ENCODE results near the gene DHX57. TPM values are rescaled to one million over a fixed set of nuclear protein-coding genes. Genes with fewer than 3 reads are reported as not detected.

Gene DHX57
- total and polyA plus RNA-seq, 2 donors (not counting 3 experiments of a cell fraction or from before 2014, with no cell fraction given) = 8.7 to 28.2 TPM

DNA sequence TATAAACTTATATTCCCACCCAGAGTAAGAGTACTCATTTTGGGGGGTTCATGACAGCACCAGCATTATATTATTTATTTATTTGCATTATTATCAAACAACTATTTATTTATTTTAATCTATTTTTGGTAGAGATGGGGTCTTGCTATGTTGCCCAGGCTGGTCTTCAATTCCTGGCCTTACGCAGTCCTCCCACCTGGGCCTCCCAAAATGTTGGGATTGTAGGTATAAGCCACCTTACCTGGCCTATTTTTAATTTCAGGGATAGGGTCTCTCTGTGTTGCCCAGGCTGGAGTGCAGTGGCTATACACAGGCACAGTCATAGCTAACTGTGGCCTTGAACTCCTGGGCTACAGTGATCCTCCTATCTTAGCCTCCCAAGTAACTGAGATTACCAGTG lies 67.1 kb downstream of the DHX57 start:
- ChIA-PET POLR2A (interaction anchor here (0.6 kb wide), 1 partner anchor 8 kb away, joined by 4 read pairs; no protein-coding TSS in a partner anchor), CTCF (no interaction called here)
- H3K9me3 ChIP-seq (replicated peaks; ENCODE audit: control insufficient read depth, insufficient read depth, low read length) = no peaks in the 10 kb centered on the region
- no peak overlapping the region for H3K9ac ChIP-seq (replicated peaks; ENCODE audit: extremely low read depth, insufficient read depth, low read length)
- H3K27me3 ChIP-seq (ENCODE audit: control insufficient read depth in 2 of 2, insufficient read depth in 2 of 2, low read length in 2 of 2) = no peaks in the 10 kb centered on the region
- peaks cover 3 to 11% of the 10 kb centered on the region in 2 experiments for H3K36me3 ChIP-seq (ENCODE audit: control insufficient read depth in 2 of 2, extremely low read depth in 1 of 2, insufficient read depth in 2 of 2, low read length in 2 of 2)
- H2AFZ ChIP-seq (ENCODE audit: low read depth, low read length) = no peak overlapping the region
- BruUV-seq (replicated peaks) = no TSS peak
- no peak overlapping the region for H3K4me3 ChIP-seq (replicated peaks in 1 of 3; ENCODE audit: insufficient read depth in 1 of 3, low read depth in 1 of 3, low read length in 3 of 3)
- FAIRE-seq (no peak), DNase-seq (ENCODE audit: low read depth, low spot score) (no peak)
- intact Hi-C loops (cut with micrococcal nuclease) (no loop called here), dilution Hi-C loops (cut with MboI; ENCODE audit: extremely low pct_ligation_motif_present, low sequenced_read_pairs) (no loop called here)
- no peaks in the 10 kb centered on the region for H3K79me2 ChIP-seq (ENCODE audit: control insufficient read depth, insufficient read depth, low read length)
- no peak overlapping the region for H3K4me2 ChIP-seq (ENCODE audit: insufficient read depth, low read length)
- no peak overlapping the region for H3K27ac ChIP-seq (ENCODE audit: insufficient read depth, low read depth, low read length)
- H3K4me1 ChIP-seq (ENCODE audit: control insufficient read depth, extremely low read depth, insufficient read depth, low read length) = no peaks in the 10 kb centered on the region
- TF ChIP-seq EZH2 (IDR thresholded peaks at IDR 0.05; ENCODE audit: borderline replicate concordance, low read depth, low read length, severe bottlenecking) (no peak), CTCF (IDR thresholded peaks at IDR 0.05; ENCODE audit: extremely low read depth in 1 of 2, insufficient read depth in 1 of 2, low read depth in 1 of 2, low read length in 2 of 2) (no peak), MYC (IDR thresholded peaks at IDR 0.05; ENCODE audit: low read depth, low read length) (no peak), JUN (IDR thresholded peaks at IDR 0.05; ENCODE audit: borderline replicate concordance, insufficient read depth, insufficient read length, low read depth) (no peak), POLR2A (IDR thresholded peaks at IDR 0.05; ENCODE audit: low read depth, low read length) (no peak), POLR2AphosphoS5 (IDR thresholded peaks at IDR 0.05; ENCODE audit: insufficient read depth, low read depth, low read length) (no peak), FOS (IDR thresholded peaks at IDR 0.05; ENCODE audit: borderline replicate concordance, insufficient read depth, low read length) (no peak)
- TF ChIP-seq, protein P1, sequence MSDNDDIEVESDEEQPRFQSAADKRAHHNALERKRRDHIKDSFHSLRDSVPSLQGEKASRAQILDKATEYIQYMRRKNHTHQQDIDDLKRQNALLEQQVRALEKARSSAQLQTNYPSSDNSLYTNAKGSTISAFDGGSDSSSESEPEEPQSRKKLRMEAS (IDR thresholded peaks at IDR 0.05; ENCODE audit: insufficient read depth, insufficient read length) = no peak
- no peaks in the 10 kb centered on the region for H3K9me1 ChIP-seq (replicated peaks; ENCODE audit: control insufficient read depth, extremely low read depth, insufficient read depth, low read length)
- H4K20me1 ChIP-seq (replicated peaks; ENCODE audit: control insufficient read depth, extremely low read depth, insufficient read depth, low read length) = no peaks in the 10 kb centered on the region
